Aorta (tissue), 5 donors: ENCODE results near the gene RRP15. TPM values are rescaled to one million over a fixed set of nuclear protein-coding genes. Genes with fewer than 3 reads are reported as not detected.
A peak's percentile ranks its signal among the peaks of the same experiment; 100 is the strongest.

Experiments used
- ATAC-seq: fragments of 200-7000 bp; cut with Tn5 transposase; one replicate; pipeline ENCODE4 v1.9.1; 2022; ENCODE audit warnings: moderate library complexity; ENCODE audit not compliant: low FRiP score
- DNase-seq, 2 donors: peaks; one replicate each; pipeline ENCODE4 v3.0.0-alpha.2; 2020
- H3K27ac ChIP-seq, 2 donors: one replicate each; pipeline ENCODE4 v1.5.1; 2013; ENCODE audit warnings: low read length in 2 of 2, mild to moderate bottlenecking in 2 of 2, moderate library complexity in 2 of 2, control low read depth in 1 of 2, inconsistent platforms in 1 of 2, low read depth in 1 of 2
- H3K27me3 ChIP-seq, 2 donors: one replicate each; pipeline ENCODE4 v1.6.1; 2013; ENCODE audit warnings: control low read depth in 1 of 2, low read length in 1 of 2, mild to moderate bottlenecking in 1 of 2, moderate library complexity in 1 of 2; ENCODE audit not compliant: insufficient read depth in 2 of 2, control insufficient read depth in 1 of 2
- H3K36me3 ChIP-seq, 2 donors: one replicate each; pipeline ENCODE4 v1.6.1; 2013; ENCODE audit warnings: control low read depth in 1 of 2, low read length in 1 of 2, mild to moderate bottlenecking in 1 of 2; ENCODE audit not compliant: insufficient read depth in 2 of 2, control insufficient read depth in 1 of 2
- H3K4me1 ChIP-seq, 2 donors: one replicate each; pipeline ENCODE4 v1.6.1; 2013; ENCODE audit warnings: low read length in 2 of 2, control low read depth in 1 of 2, mild to moderate bottlenecking in 1 of 2, moderate library complexity in 1 of 2; ENCODE audit not compliant: insufficient read depth in 2 of 2, control insufficient read depth in 1 of 2
- H3K4me3 ChIP-seq, 2 donors: one replicate each; pipeline ENCODE4 v1.5.1; 2013; ENCODE audit warnings: low read length in 2 of 2, control low read depth in 1 of 2, mild to moderate bottlenecking in 1 of 2
- H3K9me3 ChIP-seq: one replicate; pipeline ENCODE4 v1.6.1; 2013; ENCODE audit warnings: mild to moderate bottlenecking, low read length; ENCODE audit not compliant: control insufficient read depth
- WGBS, 2 donors: extraction: QIAGEN DNeasy Blood & Tissue Kit; methylation state at CpG; one replicate each; pipeline ENCODE4 v1.1.7; 2013; 5-methylcytosine and 5-hydroxymethylcytosine counted together
- intact Hi-C, 2 donors: fragments of 100-400 bp; cut with DNase I; formaldehyde crosslinking; loops; one replicate each; pipeline versions ENCODE4 v1.14.2 to v1.15.0; 2022
- polyA plus RNA-seq, 2 donors: library from polyadenylated mRNA; stranded (reverse); fragments of 200-250 nt; gene quantifications; one replicate each; pipeline ENCODE4 v1.2.3, GENCODE V29; 2013
- total RNA-seq, 2 donors: library from RNA; stranded (reverse); fragmentation: NEBNext Ultra II Directional; extraction: Animal tissue kit (Norgen Biotek cat#: 25700); gene quantifications; one replicate each; pipeline ENCODE4 v1.2.1, GENCODE V29; 2021
- donor health status: healthy with polysubstance abuse.
- donor health status: Bipolar disorder and iron deficiency.
- donor health status: DM: no; HTN: no; CAD: no.
- donor health status: DM: no; HTN: no; CAD: no.
- donor health status: DM: yes; HTN: yes; CAD: no.

Gene RRP15
- total and polyA plus RNA-seq, 4 donors = 2.0 to 19.9 (median 9.9) TPM

- intact Hi-C loops = loop anchor here (2.0 to 5.0 kb wide), 4 partner anchors 181 to 1323 kb away; no protein-coding TSS in a partner anchor
These were observed 54.3 kb downstream of the RRP15 start for GRCh38 chr1:218339267-218339831.

GRCh38 chr1:218341325-218341724 is 56.2 kb downstream of the RRP15 start:
- ATAC-seq (no peak), DNase-seq (no peak)
- WGBS, 2 donors = 89 to 94% methylated on average over 1 of the region's 1 CpG
- peaks cover 0 to 2% of the 10 kb centered on the region in 2 donors for H3K4me1 ChIP-seq
- H3K36me3 ChIP-seq = no peaks in the 10 kb centered on the region
- H3K9me3 ChIP-seq = no peaks in the 10 kb centered on the region
- no peaks in the 10 kb centered on the region for H3K27me3 ChIP-seq
- no peak overlapping the region for H3K4me3 ChIP-seq
- H3K27ac ChIP-seq = no peak overlapping the region
- intact Hi-C loops = loop anchor here (5.0 to 10.0 kb wide), 6 partner anchors 153 to 963 kb away; no protein-coding TSS in a partner anchor

More at GRCh38 chr1:218339267-218339831, 54.3 kb downstream of the RRP15 start:
- H3K4me1 ChIP-seq = no peaks in the 10 kb centered on the region
- 1 to 2% methylated on average over 1 of the region's 1 CpG for WGBS, 2 donors
- ATAC-seq = no peak
- H3K36me3 ChIP-seq = no peaks in the 10 kb centered on the region
- DNase-seq = no peak
- no peaks in the 10 kb centered on the region for H3K9me3 ChIP-seq
- H3K27ac ChIP-seq = no peak overlapping the region
- H3K4me3 ChIP-seq = no peak overlapping the region
- no peaks in the 10 kb centered on the region for H3K27me3 ChIP-seq

GRCh38 chr1:218342091-218342490 is 57.0 kb downstream of the RRP15 start:
- Histone ChIP-seq H3K4me3 (no peak overlapping the region), H3K9me3 (no peaks in the 10 kb centered on the region), H3K36me3 (no peaks in the 10 kb centered on the region), H3K27ac (no peak overlapping the region), H3K4me1 (peaks cover 0 to 2% of the 10 kb centered on the region in 2 donors), H3K27me3 (no peaks in the 10 kb centered on the region)
- DNase-seq (no peak), ATAC-seq (no peak)
- intact Hi-C loops = loop anchor here (5.0 to 10.0 kb wide), 6 partner anchors 153 to 963 kb away; no protein-coding TSS in a partner anchor
- WGBS, 2 donors = 85% methylated on average over 4 of the region's 4 CpGs

- H3K36me3 ChIP-seq = no peaks in the 10 kb centered on the region
- intact Hi-C loops = loop anchor here (5.0 to 10.0 kb wide), 11 partner anchors 117 to 960 kb away; partner anchors contain the start of gene LYPLAL1 (in 1 of the 2)
These were observed 60.0 kb downstream of the RRP15 start, which contains the start of gene TGFB2 for GRCh38 chr1:218344814-218345672. Gene TGFB2 (plus strand): TSS chr1:218345336. CDS start chr1:218346702, 1,366 bp downstream.

GRCh38 chr1:218345673-218346390 is 60.7 kb downstream of the RRP15 start:
- H3K4me1 ChIP-seq = peaks cover 0 to 2% of the 10 kb centered on the region in 2 donors
- peak overlapping the region; percentile 63 to 96 for H3K27ac ChIP-seq
- no peaks in the 10 kb centered on the region for H3K9me3 ChIP-seq
- peak overlapping the region; percentile 90 to 92 for H3K4me3 ChIP-seq
- peak; percentile 82 to 89 for DNase-seq
- no peaks in the 10 kb centered on the region for H3K36me3 ChIP-seq
- intact Hi-C loops = loop anchor here (5.0 to 10.0 kb wide), 10 partner anchors 116 to 959 kb away; partner anchors contain the start of gene LYPLAL1 (in 1 of the 2)
- ATAC-seq = peak; percentile 84
- WGBS, 2 donors = 0% methylated on average over 39 to 64 of the region's 64 CpGs
- no peaks in the 10 kb centered on the region for H3K27me3 ChIP-seq

More at GRCh38 chr1:218344814-218345672, 60.0 kb downstream of the RRP15 start, which contains the start of gene TGFB2:
- peak within 1 kb of the TSS; percentile 63 to 96 for H3K27ac ChIP-seq
- ATAC-seq (peak; percentile 80), DNase-seq (peak; percentile 63 to 69)
- no peaks in the 10 kb centered on the region for H3K27me3 ChIP-seq
- H3K4me3 ChIP-seq = peak within 1 kb of the TSS; percentile 90 to 92
- no peaks in the 10 kb centered on the region for H3K9me3 ChIP-seq
- H3K4me1 ChIP-seq = peaks cover 0 to 2% of the 10 kb centered on the region in 2 donors
- 0 to 1% methylated on average over 22 of the region's 22 CpGs for whole genome bisulfite sequencing, 2 donors

- WGBS, 2 donors = 0 to 1% methylated on average over 39 of the region's 39 CpGs
- H3K4me3 ChIP-seq = peak overlapping the region; percentile 90 to 92
- DNase-seq (peak in 1 of 2 donors; percentile 59), ATAC-seq (peak; percentile 15)
- H3K4me1 ChIP-seq = peaks cover 0 to 2% of the 10 kb centered on the region in 2 donors
- no peaks in the 10 kb centered on the region for H3K27me3 ChIP-seq
- intact Hi-C loops = loop anchor here (5.0 to 10.0 kb wide), 10 partner anchors 116 to 958 kb away; partner anchors contain the start of gene LYPLAL1 (in 1 of the 2)
- peak overlapping the region; percentile 92 to 98 for H3K27ac ChIP-seq
- H3K9me3 ChIP-seq = no peaks in the 10 kb centered on the region
- H3K36me3 ChIP-seq = no peaks in the 10 kb centered on the region
These were observed 61.5 kb downstream of the RRP15 start for GRCh38 chr1:218346391-218347204.

GRCh38 chr1:218347336-218347722 is 62.2 kb downstream of the RRP15 start:
- H3K27ac ChIP-seq = peak overlapping the region; percentile 92 to 98
- intact Hi-C loops = loop anchor here (5.0 to 10.0 kb wide), 10 partner anchors 115 to 957 kb away; partner anchors contain the start of gene LYPLAL1 (in 1 of the 2)
- no peaks in the 10 kb centered on the region for H3K36me3 ChIP-seq
- no peaks in the 10 kb centered on the region for H3K9me3 ChIP-seq
- WGBS, 2 donors = 0 to 1% methylated on average over 14 of the region's 14 CpGs
- no peaks in the 10 kb centered on the region for H3K27me3 ChIP-seq
- DNase-seq = no peak
- H3K4me1 ChIP-seq = peaks cover 0 to 2% of the 10 kb centered on the region in 2 donors
- H3K4me3 ChIP-seq = peak overlapping the region; percentile 90 to 92
- ATAC-seq = no peak
